Suprapubic skin (tissue), 4 donors: Measurements from ENCODE around the gene TCAP. TPM values are rescaled to one million over a fixed set of nuclear protein-coding genes. Genes with fewer than 3 reads are reported as not detected.

Source experiments
- DNase-seq, 2 donors: peaks; one replicate each; pipeline ENCODE4 v3.0.0-alpha.2; 2019; ENCODE audit warnings: low spot score in 2 of 2
- H3K27ac ChIP-seq: fragments of 200-600 bp; sonication (generic); one replicate; pipeline ENCODE4 v1.5.1; 2019
- H3K27me3 ChIP-seq: fragments of 200-600 bp; sonication (generic); one replicate; pipeline ENCODE4 v1.5.1; 2019
- H3K36me3 ChIP-seq: fragments of 200-600 bp; sonication (generic); one replicate; pipeline ENCODE4 v1.5.1; 2019
- H3K4me1 ChIP-seq: fragments of 200-600 bp; sonication (generic); one replicate; pipeline ENCODE4 v1.5.1; 2019
- H3K4me3 ChIP-seq: fragments of 200-600 bp; sonication (generic); one replicate; pipeline ENCODE4 v1.5.1; 2019; ENCODE audit warnings: mild to moderate bottlenecking
- H3K9me3 ChIP-seq: fragments of 200-600 bp; sonication (generic); one replicate; pipeline ENCODE4 v1.5.1; 2019
- EP300 ChIP-seq: sonication (generic); formaldehyde crosslinking; IDR thresholded peaks from one replicate; pipeline ENCODE4 v1.6.1; 2017; ENCODE audit warnings: antibody characterized with exemption
- POLR2A ChIP-seq, 2 donors: fragments of 450-650 bp; IDR thresholded peaks; one replicate each; pipeline ENCODE4 v1.6.1; 2017; ENCODE audit warnings: antibody characterized with exemption in 2 of 2, mild to moderate bottlenecking in 2 of 2, moderate library complexity in 2 of 2
- POLR2AphosphoS5 ChIP-seq, 3 donors: sonication (generic); formaldehyde crosslinking; IDR thresholded peaks; one replicate each; pipeline ENCODE4 v1.6.1; 2017; ENCODE audit warnings: antibody characterized with exemption in 3 of 3
- WGBS: methylation state at CpG from one replicate; pipeline ENCODE4 v1.1.5; 2018; 5-methylcytosine and 5-hydroxymethylcytosine counted together
- total RNA-seq, 4 donors: library from RNA; depleted of rRNA; stranded (reverse); fragments of >200 nt; gene quantifications; one replicate each; pipeline ENCODE4 v1.1.0, GENCODE V29; 2016
- TF ChIP-seq, protein P1 (sequence below), 2 donors: fragments of 200-600 bp in 1 of 2; fragments of 450-650 bp in 1 of 2; sonication (generic) in 1 of 2; IDR thresholded peaks; one replicate each; pipeline ENCODE4 v1.5.1; 2016 to 2019; ENCODE audit warnings: antibody characterized with exemption in 2 of 2, mild to moderate bottlenecking in 1 of 2, moderate library complexity in 1 of 2

TCAP gene
- total RNA-seq, 4 donors from 2014 or later, result 0.57 to 2.4 (median 1.1) TPM; not detected in 1

DNA sequence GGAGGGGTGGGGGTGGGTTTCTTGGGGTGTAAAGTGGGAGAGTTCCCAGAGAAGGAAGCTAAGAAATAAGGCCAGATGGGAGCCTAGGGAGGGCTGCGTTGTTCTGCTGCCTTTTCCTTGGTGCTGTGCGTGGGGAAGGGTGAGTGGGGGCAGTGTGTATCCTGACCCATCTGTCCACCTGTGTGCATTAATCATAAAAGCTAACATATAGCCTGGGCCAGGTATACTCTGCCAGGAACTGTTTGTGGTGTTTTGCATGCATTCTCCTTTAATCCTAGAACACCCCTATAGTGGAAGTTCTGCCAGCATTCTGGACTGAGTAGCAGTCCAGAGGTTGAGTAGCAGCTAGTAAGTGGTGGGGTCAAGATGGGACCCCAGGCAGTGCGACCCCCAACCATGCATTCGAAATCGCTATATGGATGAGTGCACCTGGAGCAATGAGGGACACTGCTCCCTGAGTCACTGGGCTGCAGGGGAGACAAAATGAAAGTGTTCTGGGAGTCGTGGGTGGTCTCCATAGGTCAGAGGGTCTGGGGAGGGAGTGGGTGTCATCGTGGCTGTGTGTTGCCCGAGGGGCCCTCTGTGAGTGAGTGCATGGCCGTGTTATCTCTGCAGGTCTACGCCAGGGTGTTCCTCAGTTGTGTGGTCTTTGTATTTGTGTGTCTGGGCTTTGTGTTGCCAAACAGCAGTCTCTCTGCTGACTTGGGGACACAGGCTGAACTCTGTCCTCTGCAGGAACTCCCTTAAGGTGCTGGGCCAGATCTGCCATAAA is 36.0 kb downstream of the TCAP start:
- H3K27ac ChIP-seq, result peak overlapping the region; percentile 92

DNA sequence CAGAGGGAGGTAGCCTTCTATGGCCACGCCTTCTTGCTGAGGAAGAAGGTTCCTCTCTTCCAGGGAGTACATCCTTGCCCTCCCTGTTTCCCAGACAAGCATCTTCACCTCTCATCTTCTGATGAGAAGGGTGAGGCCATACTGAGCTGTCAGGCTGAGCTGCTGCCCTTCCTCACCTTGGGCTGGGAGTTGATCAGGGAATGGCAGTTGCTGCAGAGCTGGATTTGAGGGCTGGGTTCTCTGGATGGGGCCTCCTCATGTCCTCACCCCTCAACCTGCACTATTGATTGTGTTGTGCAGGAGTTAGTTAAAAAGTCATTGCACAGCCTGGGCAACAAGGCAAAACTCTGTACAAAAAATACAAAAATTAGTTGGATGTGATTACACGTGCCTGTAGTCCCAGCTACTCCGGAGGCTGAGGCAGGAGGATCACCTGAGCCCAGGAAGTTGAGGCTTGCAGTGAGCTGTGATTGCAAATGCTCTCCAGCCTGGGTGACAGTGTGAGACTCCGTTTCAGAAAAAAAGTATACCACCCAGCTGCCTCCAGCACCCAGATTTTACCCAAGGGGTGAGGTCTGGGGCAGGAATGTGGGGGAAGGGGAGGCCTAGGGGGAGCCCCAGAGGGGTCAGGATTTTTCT is 36.8 kb downstream of the TCAP start:
- 76% methylated on average over 4 of the region's 4 CpGs for WGBS
- Histone ChIP-seq H3K4me1 (peaks cover 74% of the 10 kb centered on the region), H3K9me3 (no peaks in the 10 kb centered on the region), H3K27me3 (no peaks in the 10 kb centered on the region), H3K36me3 (peaks cover under 1% of the 10 kb centered on the region), H3K4me3 (peak overlapping the region; percentile 90), H3K27ac (peak overlapping the region; percentile 7)
- TF ChIP-seq, protein P1, sequence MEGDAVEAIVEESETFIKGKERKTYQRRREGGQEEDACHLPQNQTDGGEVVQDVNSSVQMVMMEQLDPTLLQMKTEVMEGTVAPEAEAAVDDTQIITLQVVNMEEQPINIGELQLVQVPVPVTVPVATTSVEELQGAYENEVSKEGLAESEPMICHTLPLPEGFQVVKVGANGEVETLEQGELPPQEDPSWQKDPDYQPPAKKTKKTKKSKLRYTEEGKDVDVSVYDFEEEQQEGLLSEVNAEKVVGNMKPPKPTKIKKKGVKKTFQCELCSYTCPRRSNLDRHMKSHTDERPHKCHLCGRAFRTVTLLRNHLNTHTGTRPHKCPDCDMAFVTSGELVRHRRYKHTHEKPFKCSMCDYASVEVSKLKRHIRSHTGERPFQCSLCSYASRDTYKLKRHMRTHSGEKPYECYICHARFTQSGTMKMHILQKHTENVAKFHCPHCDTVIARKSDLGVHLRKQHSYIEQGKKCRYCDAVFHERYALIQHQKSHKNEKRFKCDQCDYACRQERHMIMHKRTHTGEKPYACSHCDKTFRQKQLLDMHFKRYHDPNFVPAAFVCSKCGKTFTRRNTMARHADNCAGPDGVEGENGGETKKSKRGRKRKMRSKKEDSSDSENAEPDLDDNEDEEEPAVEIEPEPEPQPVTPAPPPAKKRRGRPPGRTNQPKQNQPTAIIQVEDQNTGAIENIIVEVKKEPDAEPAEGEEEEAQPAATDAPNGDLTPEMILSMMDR (IDR thresholded peaks at IDR 0.05), result no peak
- TF ChIP-seq EP300 (no peak), POLR2AphosphoS5 (IDR thresholded peaks at IDR 0.05) (no peak), POLR2A (IDR thresholded peaks at IDR 0.05) (no peak)
- no peak for DNase-seq

More for the DNA sequence above, 36.0 kb downstream of the TCAP start:
- H3K4me3 ChIP-seq, result peak overlapping the region; percentile 90
- TF ChIP-seq, protein P1 (IDR thresholded peaks at IDR 0.05), result no peak
- no peak for TF ChIP-seq POLR2AphosphoS5 (IDR thresholded peaks at IDR 0.05)
- TF ChIP-seq POLR2A (IDR thresholded peaks at IDR 0.05), result no peak
- TF ChIP-seq EP300, result no peak
- 34% methylated on average over 10 of the region's 10 CpGs for WGBS
- peaks cover 67% of the 10 kb centered on the region for H3K4me1 ChIP-seq
- H3K36me3 ChIP-seq, result no peaks in the 10 kb centered on the region
- H3K27me3 ChIP-seq, result no peaks in the 10 kb centered on the region
- no peak for DNase-seq
- H3K9me3 ChIP-seq, result no peaks in the 10 kb centered on the region

DNA sequence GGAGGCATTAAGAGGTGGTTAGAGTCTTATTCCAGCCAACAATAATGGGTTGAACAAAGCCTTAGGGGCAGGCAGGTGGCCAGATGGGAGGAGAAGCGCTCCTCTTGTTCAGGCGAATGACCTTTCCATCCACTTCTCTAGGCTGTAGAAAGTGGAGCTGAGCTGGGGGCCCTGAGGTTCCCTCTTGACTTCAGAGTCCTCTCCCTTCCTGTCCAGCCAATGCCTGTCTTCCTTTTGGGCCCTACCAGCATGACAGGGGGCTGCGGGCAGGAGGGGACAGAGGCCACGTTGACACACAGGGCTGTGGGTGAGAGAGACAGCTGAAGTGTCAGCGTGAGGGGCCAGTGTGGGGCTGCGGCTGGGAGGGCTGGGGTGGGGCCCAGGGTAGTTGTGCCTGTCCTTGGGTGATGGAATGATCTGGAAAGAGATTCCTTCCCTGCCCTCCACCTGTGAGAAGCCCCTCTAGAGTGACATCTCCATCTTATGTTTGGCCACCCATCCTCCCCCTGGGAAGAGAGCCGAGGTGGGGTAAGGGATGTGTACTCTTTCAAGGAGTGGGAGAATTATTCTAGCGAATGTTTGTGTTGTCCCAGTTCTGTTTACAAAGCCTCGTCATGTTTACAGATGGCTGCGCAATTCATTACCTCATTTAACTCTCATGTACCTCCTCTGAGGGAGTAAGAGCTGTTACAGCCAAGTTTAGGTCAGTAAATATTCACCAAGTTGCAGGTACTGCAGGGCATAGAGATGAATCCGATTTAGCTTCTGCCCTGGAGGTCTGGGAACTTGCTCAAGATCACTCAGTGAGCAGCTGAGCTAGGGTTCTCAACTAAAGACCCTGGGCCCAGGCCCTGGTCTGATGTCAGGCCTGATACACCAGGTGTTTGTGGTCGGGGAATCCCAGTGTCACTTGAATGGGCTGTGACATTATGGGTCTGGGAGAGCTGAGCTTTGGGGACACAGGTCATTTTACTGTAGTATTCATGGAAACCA is 38.0 kb downstream of the TCAP start:
- DNase-seq, result no peak
- no peaks in the 10 kb centered on the region for H3K27me3 ChIP-seq
- peak overlapping the region; percentile 56 for H3K27ac ChIP-seq
- peaks cover 81% of the 10 kb centered on the region for H3K4me1 ChIP-seq
- WGBS, result 57% methylated on average over 12 of the region's 12 CpGs
- H3K9me3 ChIP-seq, result no peaks in the 10 kb centered on the region
- H3K36me3 ChIP-seq, result peaks cover 13% of the 10 kb centered on the region
- no peak overlapping the region for H3K4me3 ChIP-seq
- TF ChIP-seq POLR2A (IDR thresholded peaks at IDR 0.05) (no peak), POLR2AphosphoS5 (IDR thresholded peaks at IDR 0.05) (no peak), EP300 (no peak)
- TF ChIP-seq, protein P1 (IDR thresholded peaks at IDR 0.05), result no peak

DNA sequence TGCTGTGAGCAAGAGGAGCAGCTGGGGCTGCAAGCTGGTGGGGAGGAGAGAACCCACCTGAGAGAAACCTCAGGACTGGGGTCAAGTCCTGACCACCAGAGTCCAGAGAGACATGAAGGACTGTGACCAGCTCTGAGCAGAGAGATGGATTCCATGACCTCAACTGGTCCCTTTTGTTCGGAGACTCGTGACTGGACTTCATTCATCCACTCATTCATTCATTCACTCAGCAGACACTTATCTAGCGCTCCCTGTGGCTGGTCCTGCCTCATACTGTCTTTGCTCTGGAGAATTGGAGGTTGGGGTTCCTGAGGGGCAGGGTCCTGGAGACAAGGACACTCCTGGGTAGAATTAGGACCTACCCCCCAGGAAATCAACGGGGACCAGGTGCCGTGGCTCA is 38.8 kb downstream of the TCAP start:
- peaks cover 20% of the 10 kb centered on the region for H3K36me3 ChIP-seq
- no peak for DNase-seq
- no peak overlapping the region for H3K4me3 ChIP-seq
- no peaks in the 10 kb centered on the region for H3K27me3 ChIP-seq
- 81% methylated on average over 5 of the region's 5 CpGs for WGBS
- TF ChIP-seq POLR2AphosphoS5 (IDR thresholded peaks at IDR 0.05), result no peak
- TF ChIP-seq, protein P1 (IDR thresholded peaks at IDR 0.05), result no peak
- no peak for TF ChIP-seq EP300
- no peak for TF ChIP-seq POLR2A (IDR thresholded peaks at IDR 0.05)
- H3K9me3 ChIP-seq, result no peaks in the 10 kb centered on the region
- H3K27ac ChIP-seq, result peak overlapping the region; percentile 87
- peaks cover 81% of the 10 kb centered on the region for H3K4me1 ChIP-seq
